GM12878 (cell line): Measurements from ENCODE around the gene PAPOLA.

Experiments used
- BCL11A ChIP-seq: IDR thresholded peaks from 2 replicates; pipeline ENCODE4 v1.6.1; 2011; ENCODE audit warnings: low read depth, low read length
- ESRRA ChIP-seq: IDR thresholded peaks from 2 replicates; pipeline ENCODE4 v1.6.1; 2012; ENCODE audit warnings: mild to moderate bottlenecking, low read length, improper control_type of control experiment
- HDGF ChIP-seq: fragments of 450-650 bp; IDR thresholded peaks from 2 replicates; pipeline ENCODE4 v1.6.1; 2016; ENCODE audit warnings: antibody characterized with exemption
- POLR2AphosphoS5 ChIP-seq: IDR thresholded peaks from 2 replicates; pipeline ENCODE4 v1.6.1; 2011; ENCODE audit warnings: mild to moderate bottlenecking, low read length, inconsistent platforms
- TF ChIP-seq, protein P1 (sequence below), 3 experiments: IDR thresholded peaks in 2 of 3; conservative IDR thresholded peaks in 1 of 3; 2 replicates each; pipeline ENCODE4 v1.5.1; 2011; ENCODE audit warnings: low read depth in 3 of 3, low read length in 3 of 3, mild to moderate bottlenecking in 3 of 3, control low read depth in 2 of 3, moderate library complexity in 2 of 3, inconsistent platforms in 1 of 3, mixed read lengths in 1 of 3; ENCODE audit not compliant: control insufficient read depth in 2 of 3, insufficient read depth in 1 of 3; ENCODE audit errors: extremely low read depth in 1 of 3

GRCh38 chr14:96578619-96579018 is 76.4 kb downstream of the PAPOLA start:
- TF ChIP-seq, protein P1, sequence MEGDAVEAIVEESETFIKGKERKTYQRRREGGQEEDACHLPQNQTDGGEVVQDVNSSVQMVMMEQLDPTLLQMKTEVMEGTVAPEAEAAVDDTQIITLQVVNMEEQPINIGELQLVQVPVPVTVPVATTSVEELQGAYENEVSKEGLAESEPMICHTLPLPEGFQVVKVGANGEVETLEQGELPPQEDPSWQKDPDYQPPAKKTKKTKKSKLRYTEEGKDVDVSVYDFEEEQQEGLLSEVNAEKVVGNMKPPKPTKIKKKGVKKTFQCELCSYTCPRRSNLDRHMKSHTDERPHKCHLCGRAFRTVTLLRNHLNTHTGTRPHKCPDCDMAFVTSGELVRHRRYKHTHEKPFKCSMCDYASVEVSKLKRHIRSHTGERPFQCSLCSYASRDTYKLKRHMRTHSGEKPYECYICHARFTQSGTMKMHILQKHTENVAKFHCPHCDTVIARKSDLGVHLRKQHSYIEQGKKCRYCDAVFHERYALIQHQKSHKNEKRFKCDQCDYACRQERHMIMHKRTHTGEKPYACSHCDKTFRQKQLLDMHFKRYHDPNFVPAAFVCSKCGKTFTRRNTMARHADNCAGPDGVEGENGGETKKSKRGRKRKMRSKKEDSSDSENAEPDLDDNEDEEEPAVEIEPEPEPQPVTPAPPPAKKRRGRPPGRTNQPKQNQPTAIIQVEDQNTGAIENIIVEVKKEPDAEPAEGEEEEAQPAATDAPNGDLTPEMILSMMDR (IDR thresholded peaks at IDR 0.05 in 2 of 3, conservative IDR thresholded peaks at IDR 0.05 in 1 of 3; ENCODE audit: control insufficient read depth in 2 of 3, extremely low read depth in 1 of 3, insufficient read depth in 1 of 3, low read depth in 3 of 3, low read length in 3 of 3): no peak
- TF ChIP-seq BCL11A (no peak), HDGF (no peak), ESRRA (no peak), POLR2AphosphoS5 (no peak)
